HG03439 (cell line): ENCODE data around the gene RNF17.

Source experiments
- ATAC-seq: cut with Tn5 transposase; IDR thresholded peaks from one replicate; pipeline ENCODE4 v1.9.1; 2021; ENCODE audit warnings: mild to moderate bottlenecking, moderate library complexity; ENCODE audit not compliant: unreplicated experiment

The RNF17 gene

DNA sequence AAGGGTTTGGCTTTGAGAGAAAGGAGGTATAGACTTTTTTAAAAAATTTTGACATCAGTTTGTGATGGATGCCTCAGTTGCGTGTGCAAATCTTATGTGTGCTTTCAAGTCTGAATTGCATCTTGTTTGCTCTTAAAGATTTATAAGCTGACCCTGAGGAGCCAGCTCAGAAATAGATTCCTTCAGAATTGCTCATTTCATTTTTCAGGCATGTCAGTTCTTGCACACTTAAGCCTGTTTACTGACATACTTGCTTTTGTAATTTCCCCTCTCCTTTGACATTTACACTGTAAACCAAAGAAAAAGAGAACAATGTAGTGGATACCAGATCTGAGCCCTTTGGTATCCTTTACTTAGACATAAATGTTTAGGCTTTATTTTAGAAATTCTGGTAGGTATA, 87.6 kb downstream of the RNF17 start:
- ATAC-seq, result no peak

DNA sequence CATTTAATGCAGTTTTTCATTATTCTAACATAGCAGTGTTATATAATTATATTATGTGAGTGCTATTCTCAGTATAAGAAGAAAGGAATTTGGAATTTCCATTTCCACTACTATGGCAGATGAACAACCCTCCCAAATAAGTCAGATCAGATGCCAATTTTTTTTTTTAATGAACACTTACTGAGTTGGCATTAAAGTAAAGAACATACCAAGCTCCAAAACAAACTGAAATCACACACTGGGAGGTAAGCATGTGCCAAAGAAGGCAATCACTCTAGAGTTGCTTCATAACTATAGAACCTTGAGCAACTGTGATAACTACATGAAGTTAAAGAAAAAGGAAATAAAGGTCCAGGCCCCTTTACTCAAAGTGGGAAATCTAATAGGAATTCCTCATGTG, 90.3 kb downstream of the RNF17 start:
- ATAC-seq, result no peak

DNA sequence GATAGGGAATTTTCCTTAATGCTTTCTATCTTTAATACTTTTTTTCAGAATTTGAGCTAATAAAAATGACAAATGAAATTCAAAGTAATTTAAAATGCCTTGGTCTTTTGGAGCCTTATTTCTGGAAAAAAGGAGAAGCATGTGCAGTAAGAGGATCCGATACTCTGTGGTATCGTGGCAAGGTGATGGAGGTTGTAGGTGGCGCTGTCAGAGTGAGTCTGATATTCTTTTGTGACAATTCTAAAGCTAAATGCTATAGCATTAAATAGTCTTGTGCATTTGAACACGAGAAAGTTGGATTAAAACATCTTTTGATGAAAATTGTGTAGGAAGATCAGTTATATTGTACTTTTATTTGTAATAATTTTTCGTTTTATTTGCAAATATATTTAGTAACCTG, 95.0 kb downstream of the RNF17 start:
- no peak for ATAC-seq

DNA sequence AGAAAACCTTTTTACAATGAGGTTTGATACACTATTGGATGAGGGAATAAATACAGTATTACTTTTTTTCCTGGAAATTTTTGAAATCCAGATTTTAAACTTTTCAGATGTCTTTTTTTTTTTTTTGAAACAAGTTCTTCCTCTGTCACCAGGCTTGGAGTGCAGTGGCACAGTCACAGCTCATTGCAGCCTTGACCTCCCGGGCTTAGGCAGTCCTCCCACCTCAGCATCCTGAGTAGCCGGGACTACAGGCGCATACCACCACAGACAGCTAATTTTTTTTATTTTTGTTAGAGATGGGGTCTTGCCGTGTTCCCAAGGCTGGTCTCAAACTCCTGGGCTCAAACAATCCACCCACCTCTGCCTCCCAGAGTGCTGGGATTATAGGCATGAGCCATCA, 96.8 kb downstream of the RNF17 start:
- ATAC-seq, result no peak

DNA sequence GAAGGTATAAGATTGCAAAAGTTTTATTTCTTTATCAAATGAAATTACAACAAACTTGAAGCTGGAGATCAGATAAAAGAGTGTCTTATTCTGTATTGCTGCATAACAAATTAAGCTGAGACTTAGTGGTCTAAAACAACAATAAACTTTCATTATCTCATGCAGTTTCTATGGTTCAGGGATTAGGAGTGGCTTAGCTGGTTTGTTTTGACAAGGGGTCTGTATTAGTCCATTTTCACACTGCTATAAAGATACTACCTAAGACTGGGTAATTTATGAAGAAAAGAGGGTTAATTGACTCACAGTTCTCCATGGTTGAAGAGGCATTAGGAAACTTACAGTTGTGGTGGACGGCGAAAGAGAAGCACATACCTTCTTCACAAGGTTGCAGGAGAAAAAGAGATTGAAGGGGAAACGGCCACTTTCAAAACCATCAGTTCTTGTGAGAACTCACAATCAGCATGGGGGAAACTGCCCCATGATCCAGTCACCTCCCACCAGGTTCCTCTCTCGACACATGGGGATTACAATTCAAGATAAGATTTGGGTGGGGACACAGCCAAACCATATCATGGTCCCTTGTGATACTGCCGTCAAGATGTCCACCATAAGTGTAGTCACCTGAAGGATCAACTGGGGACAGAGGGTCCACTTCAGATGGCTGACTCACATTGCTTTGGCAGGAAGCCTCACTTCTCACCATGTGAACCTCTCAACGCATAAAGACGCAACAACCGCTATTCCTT, 97.8 kb downstream of the RNF17 start:
- no peak for ATAC-seq

DNA sequence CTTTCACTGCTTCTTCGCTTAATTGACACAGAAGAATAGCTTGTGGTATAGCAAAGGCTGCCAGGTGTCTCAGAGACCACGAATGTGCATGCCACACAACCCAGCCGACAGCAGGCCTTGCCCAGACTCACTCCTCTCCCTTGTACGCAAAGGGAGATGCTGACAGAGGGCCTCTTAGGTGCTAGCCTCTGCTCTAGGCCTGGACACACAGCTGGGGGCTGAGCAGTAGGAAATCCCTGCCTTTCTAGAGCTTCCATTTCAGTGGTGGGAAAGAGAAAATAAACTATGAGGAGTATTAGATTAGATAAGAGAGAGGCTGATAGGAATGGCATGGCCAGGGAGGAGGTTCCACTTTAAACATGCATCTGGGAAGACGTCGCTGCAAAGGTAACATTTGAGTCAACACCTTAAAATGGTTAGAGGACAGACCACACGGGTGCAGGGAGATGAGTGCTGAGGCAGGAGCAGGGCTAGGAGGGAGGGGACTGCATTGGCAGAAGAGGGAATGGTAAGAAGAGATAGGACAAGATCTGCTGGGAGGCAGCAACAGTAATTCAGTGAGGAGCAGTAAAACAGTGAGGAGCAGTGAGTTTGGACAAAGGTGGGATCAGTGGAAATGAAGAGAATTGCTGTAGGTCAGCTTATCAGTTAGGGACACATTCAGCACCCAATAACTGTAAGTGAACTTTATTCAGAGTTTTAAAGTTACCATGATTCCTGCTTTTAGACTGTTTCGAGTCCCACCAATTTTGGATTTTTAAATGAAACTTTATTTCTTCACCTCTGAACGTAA, 100.0 kb downstream of the RNF17 start:
- no peak for ATAC-seq

DNA sequence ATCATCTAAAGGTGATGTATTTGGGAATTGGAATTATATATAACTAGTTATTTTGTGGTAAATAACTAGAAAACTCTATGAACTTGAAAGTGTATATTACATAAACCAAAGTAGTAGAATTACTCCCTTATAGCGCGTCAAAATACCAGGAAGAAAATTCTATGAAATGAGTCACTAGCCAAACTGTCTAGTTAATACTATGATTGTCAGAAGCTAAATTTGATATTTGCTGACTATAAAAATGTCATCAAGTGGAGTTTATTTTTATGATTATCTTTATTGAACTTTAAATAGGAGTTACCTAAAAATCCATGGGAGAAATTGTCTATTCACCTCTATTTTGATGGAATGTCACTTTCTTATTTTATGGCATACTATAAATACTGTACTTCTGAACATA, 100.6 kb downstream of the RNF17 start:
- ATAC-seq, result no peak

DNA sequence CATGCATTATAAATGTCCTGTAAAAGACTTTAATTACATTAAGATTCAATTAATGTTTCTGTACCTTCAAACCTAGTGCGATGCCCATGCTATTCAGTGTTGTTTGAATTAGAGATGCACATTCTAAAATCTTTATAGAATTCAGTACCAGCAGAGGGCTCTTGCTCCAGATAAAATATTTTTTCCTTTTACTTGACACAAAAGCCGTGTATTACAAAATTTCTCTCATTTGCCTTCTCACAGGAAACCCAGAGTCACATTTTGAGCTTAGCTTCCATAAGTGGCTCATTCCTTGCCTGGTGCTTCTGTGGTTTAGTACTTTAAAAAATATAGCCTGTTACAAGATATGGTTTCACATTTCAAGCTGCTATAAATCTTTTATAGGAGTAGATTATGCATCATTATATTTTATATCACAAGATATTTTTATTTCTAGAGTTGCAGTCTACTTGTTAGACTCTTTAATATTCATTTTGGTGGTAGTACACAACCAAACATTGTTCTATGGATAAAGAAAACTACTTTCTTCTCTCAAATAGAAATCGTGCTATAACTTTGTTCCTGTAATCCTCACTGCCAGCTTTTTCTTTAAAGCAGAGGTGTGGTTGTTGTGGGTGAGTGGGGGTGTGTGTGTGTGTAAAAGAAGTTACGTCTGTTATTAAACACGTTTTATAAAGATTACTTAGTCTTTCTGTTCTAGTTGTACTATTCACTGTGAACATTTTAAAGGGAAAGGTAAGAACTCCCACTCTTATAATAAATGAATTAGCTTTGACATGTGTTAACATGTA, 101.4 kb downstream of the RNF17 start:
- no peak for ATAC-seq

DNA sequence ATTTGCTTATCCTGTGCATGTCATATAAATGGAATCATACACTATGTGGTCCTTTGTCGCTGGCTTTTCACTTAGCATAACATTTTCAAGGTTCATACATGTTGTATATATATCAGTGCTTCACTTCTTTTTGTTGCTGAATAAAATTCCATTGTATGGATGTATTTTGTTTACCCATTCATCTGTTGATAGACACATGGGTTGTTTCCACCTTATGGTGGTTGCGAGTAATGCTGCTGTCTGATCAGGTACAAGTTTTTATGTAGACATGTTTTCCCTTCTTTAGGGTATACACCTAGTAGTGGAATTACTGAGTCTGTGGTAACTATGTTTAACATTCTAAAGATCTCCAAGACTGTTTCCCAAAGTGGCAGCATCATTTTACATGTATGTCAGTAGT, 102.5 kb downstream of the RNF17 start:
- ATAC-seq, result no peak

DNA sequence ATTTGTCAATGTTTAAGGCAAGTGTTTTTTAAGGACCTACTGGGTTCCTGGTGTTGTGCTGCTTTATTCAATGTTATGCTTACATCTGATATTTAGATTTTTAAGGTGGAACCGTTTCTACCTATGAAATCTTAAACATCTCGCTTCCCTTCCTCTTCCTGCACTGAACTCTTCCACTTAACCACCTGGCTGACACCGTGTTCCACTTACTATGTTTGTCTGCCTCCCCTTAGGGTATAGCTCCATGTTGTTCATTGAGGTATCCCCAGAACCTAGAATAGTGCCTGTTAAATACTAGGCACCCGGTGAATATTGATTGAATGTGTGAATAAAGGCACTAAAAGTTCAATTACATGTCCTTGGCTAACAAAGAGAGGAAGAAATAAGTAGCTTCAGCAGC, 104.9 kb downstream of the RNF17 start:
- no peak for ATAC-seq

DNA sequence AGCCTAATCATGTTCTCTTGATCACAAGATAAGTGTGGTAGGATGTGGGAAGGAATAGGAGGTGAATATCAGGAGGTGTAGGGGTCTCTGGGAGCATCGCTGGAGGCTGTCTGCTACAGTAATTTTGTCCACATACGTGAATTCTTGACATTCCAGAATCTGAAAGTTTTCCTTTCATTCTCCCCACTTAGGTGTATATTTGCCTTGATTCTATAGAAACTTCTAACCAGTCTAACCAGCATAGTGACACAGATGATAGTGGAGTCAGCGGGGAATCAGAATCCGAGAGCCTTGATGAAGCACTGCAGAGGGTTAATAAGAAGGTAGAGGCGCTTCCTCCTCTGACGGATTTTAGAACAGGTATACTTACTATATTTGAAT, 106.4 kb downstream of the RNF17 start:
- no peak for ATAC-seq

DNA sequence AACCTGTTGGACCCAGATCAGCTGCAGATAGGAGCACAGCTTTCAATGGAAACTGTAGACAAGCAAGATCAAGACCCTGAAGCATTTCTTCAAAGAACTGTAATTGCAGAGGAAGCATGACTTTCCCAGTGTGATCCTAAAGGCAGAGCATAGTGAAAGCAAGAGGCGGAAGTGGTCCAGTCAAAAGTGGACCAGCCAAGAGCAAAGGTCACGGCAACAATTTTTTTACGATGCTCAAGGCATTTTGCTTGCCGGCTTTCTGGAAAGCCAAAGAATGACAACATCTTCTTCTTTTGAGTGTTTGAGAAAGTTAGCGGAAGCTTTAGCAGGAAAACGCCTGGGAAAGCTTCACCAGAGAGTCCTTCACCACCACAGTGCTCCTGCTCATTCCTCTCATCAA, 111.6 kb downstream of the RNF17 start:
- no peak for ATAC-seq

DNA sequence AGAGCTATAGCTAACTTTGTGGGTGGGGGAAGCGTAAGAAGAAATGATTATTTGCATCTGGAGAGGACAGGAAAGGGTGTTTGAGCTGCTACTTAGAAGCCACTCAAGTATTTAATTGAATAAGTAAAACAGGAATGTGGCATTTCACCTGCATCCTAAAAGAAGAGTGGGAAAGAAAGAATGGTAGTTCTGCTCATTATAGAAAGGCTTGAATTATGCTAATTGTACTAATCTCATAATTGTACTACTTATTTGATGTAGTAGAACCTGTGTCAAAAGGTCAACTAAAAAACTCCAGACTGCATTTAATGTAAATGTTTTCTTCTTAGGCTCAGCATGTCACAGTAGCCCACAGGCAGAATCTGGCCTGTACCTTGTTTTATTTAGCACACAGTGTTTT, 113.6 kb downstream of the RNF17 start:
- no peak for ATAC-seq

DNA sequence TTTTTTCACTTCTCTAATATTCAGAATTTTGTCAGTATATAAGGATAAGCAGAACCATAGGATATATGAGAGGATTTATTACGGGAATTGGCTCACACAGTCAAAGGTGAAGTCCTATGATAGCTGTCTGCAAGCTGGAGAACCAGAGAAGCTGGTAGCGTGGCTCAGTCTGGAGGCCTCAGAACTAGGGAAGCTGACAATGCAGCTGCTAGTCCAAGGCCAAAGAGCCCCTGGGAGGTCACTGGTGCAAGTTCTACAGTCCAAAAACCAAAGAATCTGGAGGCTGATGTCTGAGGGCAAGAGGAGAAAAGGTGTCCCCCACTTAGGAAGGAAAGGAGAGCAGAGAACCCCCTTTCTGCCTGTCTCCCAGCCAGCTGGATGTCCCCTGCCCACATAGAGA, 114.4 kb downstream of the RNF17 start:
- no peak for ATAC-seq

DNA sequence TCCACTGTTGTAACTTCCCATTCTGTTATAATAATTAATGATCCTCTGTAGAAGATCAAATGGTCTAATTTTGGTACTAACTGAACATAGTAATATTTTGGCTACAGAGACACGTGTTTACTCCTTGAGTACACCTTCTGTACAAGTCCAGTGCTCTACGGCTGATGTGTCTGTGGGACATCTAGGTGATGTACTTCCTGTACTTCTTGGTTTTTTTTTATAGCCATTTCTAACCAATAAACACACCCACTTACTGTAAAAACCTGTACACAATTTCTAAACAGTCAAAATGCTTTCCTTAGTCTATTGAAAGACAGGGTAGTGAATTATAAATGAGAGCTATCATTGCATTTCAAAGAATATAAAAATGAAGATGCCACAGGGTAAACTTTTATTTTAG, 118.7 kb downstream of the RNF17 start:
- ATAC-seq, result no peak

DNA sequence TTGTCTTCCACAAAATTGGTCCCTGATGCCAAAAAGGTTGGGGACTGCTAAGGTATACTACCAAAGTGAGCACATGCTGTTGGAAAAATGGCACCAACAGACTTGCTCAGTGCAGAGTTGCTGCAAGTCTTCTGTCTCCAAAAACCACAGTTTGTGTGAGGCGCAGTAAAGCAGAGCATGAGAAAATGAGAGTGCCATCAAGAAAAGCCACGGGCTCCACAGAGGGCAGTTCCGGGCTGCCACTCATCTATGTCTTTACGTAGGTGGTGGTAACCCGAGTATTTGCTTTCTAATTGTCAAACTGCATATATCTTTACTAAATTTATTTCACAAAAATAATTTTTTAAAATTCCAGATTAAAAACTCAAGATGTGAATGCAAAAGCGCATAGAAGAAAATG, 123.8 kb downstream of the RNF17 start:
- ATAC-seq, result no peak

DNA sequence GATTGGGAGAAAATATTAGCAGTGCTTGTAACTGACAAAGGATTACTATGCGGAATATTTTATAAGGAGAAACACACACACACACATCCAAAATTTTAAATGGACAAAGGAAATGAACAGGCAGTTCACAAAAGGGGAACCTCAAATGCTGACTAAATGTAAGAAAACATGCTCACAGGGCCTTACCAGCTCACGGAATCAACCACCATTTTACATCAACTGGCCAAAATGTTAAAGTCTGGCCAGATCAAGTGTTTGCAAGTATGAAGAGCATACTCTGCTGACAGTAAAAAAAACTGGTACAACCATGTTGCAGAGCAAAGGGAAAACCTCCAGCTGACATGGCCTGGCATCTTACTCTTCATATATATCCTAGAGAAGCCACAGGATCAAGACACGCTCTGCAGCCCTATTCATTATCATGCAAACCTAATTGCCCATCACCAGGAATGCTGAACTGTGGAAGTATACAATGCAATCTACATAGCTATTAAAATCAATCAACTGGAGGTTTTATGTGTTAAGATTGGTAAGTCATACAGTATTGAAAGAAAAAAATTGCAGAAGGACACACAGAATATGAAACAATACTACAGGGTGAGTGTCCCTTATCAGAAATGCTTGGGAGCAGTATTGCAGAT, 124.4 kb downstream of the RNF17 start:
- ATAC-seq, result no peak

DNA sequence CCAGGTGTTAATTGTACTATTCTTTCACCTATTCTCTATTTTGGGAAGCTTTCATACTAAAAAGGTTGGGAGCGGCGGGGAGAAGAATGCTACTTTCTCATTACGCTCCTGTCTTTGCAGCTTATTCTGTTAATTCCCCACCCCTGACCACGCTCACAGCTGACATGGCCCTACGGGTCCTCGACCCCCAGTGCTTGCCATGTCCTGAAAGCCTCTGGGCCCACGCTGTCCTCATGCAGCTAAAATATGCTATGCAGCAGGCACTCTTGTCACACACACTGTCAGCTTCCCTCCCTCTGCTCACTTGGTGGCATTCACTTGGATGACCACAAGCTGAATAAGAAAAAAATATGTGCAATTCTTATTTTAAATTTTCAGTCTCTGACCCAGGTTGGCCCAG, 126.3 kb downstream of the RNF17 start:
- ATAC-seq, result no peak

DNA sequence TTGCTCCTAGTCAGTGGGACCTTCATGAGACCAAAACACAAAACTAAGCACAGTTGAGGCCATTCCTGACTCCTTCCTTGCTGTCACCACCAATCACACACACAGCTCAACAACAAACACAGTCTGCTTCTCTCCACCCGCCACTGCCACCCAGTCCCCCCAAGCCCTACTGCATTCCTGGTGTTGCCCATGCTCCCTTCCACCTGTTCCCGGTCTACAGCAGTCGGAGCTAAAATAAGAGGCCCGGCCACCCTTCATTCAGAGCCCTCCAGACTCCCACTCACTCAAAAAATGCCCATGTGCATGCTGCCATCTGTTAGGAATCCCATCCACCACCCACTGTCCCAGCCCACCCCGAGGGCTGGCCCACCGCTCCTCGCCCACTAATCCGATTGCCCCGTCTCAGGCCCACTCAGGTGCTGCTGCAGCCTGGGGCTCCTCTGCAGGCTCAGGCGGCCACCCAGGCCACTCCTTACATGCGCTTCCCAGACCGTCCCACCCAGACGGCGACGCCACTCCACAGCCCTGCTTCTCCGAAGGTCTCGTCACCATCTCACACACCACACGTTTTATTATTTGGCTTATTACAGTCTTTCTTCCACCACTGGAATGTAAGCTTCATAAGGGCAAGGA, 127.6 kb downstream of the RNF17 start:
- no peak for ATAC-seq

DNA sequence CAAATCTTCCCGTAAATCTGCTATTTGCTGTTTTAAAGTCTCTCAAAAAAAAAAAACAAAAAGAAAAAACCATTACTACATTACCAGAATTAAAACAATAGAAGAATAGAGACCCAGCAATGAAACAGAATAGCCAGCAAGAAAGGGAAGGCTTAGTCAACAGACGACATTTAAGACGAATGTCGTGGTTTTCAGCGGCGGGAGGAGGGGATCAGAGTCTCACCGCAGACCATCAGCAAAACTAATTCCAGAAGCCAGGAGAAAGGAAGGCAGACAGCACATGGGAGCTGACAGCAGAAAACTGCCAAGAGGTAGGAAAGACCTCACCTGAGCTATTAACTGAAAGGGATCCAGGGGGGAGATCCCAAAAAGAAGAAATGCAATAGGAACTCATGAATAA, 128.9 kb downstream of the RNF17 start:
- ATAC-seq, result no peak

DNA sequence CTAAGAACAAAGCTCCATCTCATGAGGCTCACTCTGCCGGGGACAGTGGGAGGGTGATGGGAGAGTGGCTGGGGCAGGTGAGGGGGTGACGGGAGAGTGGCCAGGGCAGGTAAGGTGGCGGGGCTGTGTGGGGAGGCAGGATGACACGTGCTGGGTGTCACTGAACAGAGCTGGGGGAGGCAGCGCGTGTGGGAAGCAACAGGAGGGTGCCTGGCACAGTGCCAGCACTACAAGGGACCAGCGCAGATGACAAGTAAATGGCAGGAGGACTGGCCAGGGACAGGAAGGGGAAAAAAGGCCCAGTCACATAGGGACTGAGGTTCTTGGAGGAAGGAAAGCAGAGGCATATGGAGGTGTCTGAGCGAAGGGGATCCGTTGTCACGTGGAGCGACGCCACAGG, 129.9 kb downstream of the RNF17 start:
- ATAC-seq, result no peak
